ENCODE data around the gene HNRNPA2B1. TPM values are rescaled to one million over a fixed set of nuclear protein-coding genes. Genes with fewer than 3 reads are reported as not detected.
"Not testable (repeated sequence)": the region's sequence is repeated elsewhere in the genome, so short reads cannot be mapped to it uniquely, and the experiment has no call there.

Gene HNRNPA2B1
- polyA plus RNA-seq, 3 donors: 207 to 539 (median 519) TPM

- peak overlapping the region; percentile 71 for H3K27ac ChIP-seq (ENCODE audit: low read depth, low read length)
- WGBS, 3 donors: 0% methylated on average over 36 of the region's 36 CpGs
Measured at GRCh38 chr7:26199301-26200037, 1.1 kb downstream of the HNRNPA2B1 start.

GRCh38 chr7:26198781-26199169 is 1.8 kb downstream of the HNRNPA2B1 start:
- WGBS, 3 donors: 0 to 1% (median 0%) methylated on average over 7 of the region's 7 CpGs
- H3K27ac ChIP-seq (ENCODE audit: low read depth, low read length): no peak overlapping the region

GRCh38 chr7:26198133-26198780 is 2.3 kb downstream of the HNRNPA2B1 start:
- WGBS, 3 donors: 0 to 1% (median 1%) methylated on average over 6 of the region's 6 CpGs
- H3K27ac ChIP-seq (ENCODE audit: low read depth, low read length): no peak overlapping the region

- no peak overlapping the region for H3K27ac ChIP-seq (ENCODE audit: low read depth, low read length)
- 7 to 15% (median 13%) methylated on average over 5 of the region's 5 CpGs for WGBS, 3 donors
Measured at GRCh38 chr7:26197153-26198115, 3.1 kb downstream of the HNRNPA2B1 start.

GRCh38 chr7:26195867-26196657 is 4.5 kb downstream of the HNRNPA2B1 start:
- H3K27ac ChIP-seq (ENCODE audit: low read depth, low read length): no peak overlapping the region

GRCh38 chr7:26195182-26195581 is 5.4 kb downstream of the HNRNPA2B1 start:
- no peak overlapping the region for H3K27ac ChIP-seq (ENCODE audit: low read depth, low read length)

More at GRCh38 chr7:26195867-26196657, 4.5 kb downstream of the HNRNPA2B1 start:
- 36 to 56% (median 54%) methylated on average over 10 of the region's 10 CpGs for WGBS, 3 donors

GRCh38 chr7:26194764-26195163 is 5.8 kb downstream of the HNRNPA2B1 start:
- WGBS, 3 donors: 63 to 76% (median 68%) methylated on average over 11 of the region's 11 CpGs
- not testable (repeated sequence) for H3K27ac ChIP-seq (ENCODE audit: low read depth, low read length)

More at GRCh38 chr7:26195182-26195581, 5.4 kb downstream of the HNRNPA2B1 start:
- 60 to 76% (median 74%) methylated on average over 5 of the region's 5 CpGs for WGBS, 3 donors

- no peak overlapping the region for H3K27ac ChIP-seq (ENCODE audit: low read depth, low read length)
- WGBS, 3 donors: 61 to 76% (median 74%) methylated on average over 8 of the region's 8 CpGs
Measured at GRCh38 chr7:26193432-26194207, 6.9 kb downstream of the HNRNPA2B1 start.

- H3K27ac ChIP-seq (ENCODE audit: low read depth, low read length): no peak overlapping the region
- WGBS, 3 donors: 56 to 74% (median 67%) methylated on average over 3 of the region's 3 CpGs
Measured at GRCh38 chr7:26192485-26193087, 8.0 kb downstream of the HNRNPA2B1 start.

- 33 to 86% (median 84%) methylated on average over 1 of the region's 1 CpG for WGBS, 3 donors
- no peak overlapping the region for H3K27ac ChIP-seq (ENCODE audit: low read depth, low read length)
Measured at GRCh38 chr7:26191974-26192479, 8.5 kb downstream of the HNRNPA2B1 start.

GRCh38 chr7:26191233-26191973 is 9.1 kb downstream of the HNRNPA2B1 start:
- no peak overlapping the region for H3K27ac ChIP-seq (ENCODE audit: low read depth, low read length)
- 71 to 81% (median 76%) methylated on average over 7 of the region's 7 CpGs for WGBS, 3 donors

GRCh38 chr7:26190417-26190869 is 10.1 kb downstream of the HNRNPA2B1 start:
- H3K27ac ChIP-seq (ENCODE audit: low read depth, low read length): no peak overlapping the region
- 69 to 88% (median 85%) methylated on average over 1 of the region's 1 CpG for WGBS, 3 donors

- no peak overlapping the region for H3K27ac ChIP-seq (ENCODE audit: low read depth, low read length)
- 85 to 92% (median 88%) methylated on average over 3 of the region's 3 CpGs for WGBS, 3 donors
Measured at GRCh38 chr7:26189697-26190096, 10.8 kb downstream of the HNRNPA2B1 start.

- H3K27ac ChIP-seq (ENCODE audit: low read depth, low read length): no peak overlapping the region
- 84 to 97% (median 89%) methylated on average over 3 of the region's 3 CpGs for WGBS, 3 donors
Measured at GRCh38 chr7:26188957-26189541, 11.5 kb downstream of the HNRNPA2B1 start.

- no peak overlapping the region for H3K27ac ChIP-seq (ENCODE audit: low read depth, low read length)
- 87 to 92% (median 91%) methylated on average over 9 of the region's 9 CpGs for WGBS, 3 donors
Measured at GRCh38 chr7:26188206-26188956, 12.2 kb downstream of the HNRNPA2B1 start.

Data from adipose tissue (tissue), 3 donors.